Osteoblast (primary cell): Measurements from ENCODE around the gene SBF1. TPM values are rescaled to one million over a fixed set of nuclear protein-coding genes. Genes with fewer than 3 reads are reported as not detected.

ENCODE experiments used
- DNase-seq: peaks from one replicate; pipeline ENCODE4 v3.0.0; 2011; ENCODE audit warnings: low spot score, mixed read lengths; ENCODE audit not compliant: insufficient read length; ENCODE audit errors: missing footprints
- H2AFZ ChIP-seq: 2 replicates; pipeline ENCODE4 v1.6.0; 2011; ENCODE audit warnings: mild to moderate bottlenecking, low read length
- H3K27ac ChIP-seq: 2 replicates; pipeline ENCODE4 v1.5.1; 2011; ENCODE audit warnings: mild to moderate bottlenecking, low read depth, low read length, moderate library complexity
- H3K27me3 ChIP-seq: 2 replicates; pipeline ENCODE4 v1.6.0; 2012; ENCODE audit warnings: mild to moderate bottlenecking, control low read depth, inconsistent platforms, low read length, moderate library complexity; ENCODE audit not compliant: insufficient read depth
- H3K36me3 ChIP-seq: 2 replicates; pipeline ENCODE4 v1.5.1; 2011; ENCODE audit warnings: mild to moderate bottlenecking, low read length, control low read depth, moderate library complexity; ENCODE audit not compliant: insufficient read depth
- H3K4me1 ChIP-seq: 2 replicates; pipeline ENCODE4 v1.5.1; 2011; ENCODE audit warnings: mild to moderate bottlenecking, low read length, control low read depth, moderate library complexity; ENCODE audit not compliant: insufficient read depth
- H3K4me2 ChIP-seq: 2 replicates; pipeline ENCODE4 v1.6.0; 2011; ENCODE audit warnings: mild to moderate bottlenecking, low read length; ENCODE audit not compliant: insufficient read depth
- H3K4me3 ChIP-seq: fragments of 200-600 bp; sonication (generic); 3 replicates; pipeline ENCODE4 v1.5.1; 2012; ENCODE audit warnings: mild to moderate bottlenecking, low read length, inconsistent platforms; ENCODE audit not compliant: insufficient read depth
- H3K79me2 ChIP-seq: 2 replicates; pipeline ENCODE4 v1.6.0; 2012; ENCODE audit warnings: mild to moderate bottlenecking, low read length, control low read depth, inconsistent platforms; ENCODE audit not compliant: insufficient read depth
- H3K9me3 ChIP-seq: 2 replicates; pipeline ENCODE4 v1.5.1; 2011; ENCODE audit warnings: low read depth, low read length, control low read depth
- H4K20me1 ChIP-seq: 2 replicates; pipeline ENCODE4 v1.6.0; 2012; ENCODE audit warnings: mild to moderate bottlenecking, low read length, control low read depth; ENCODE audit not compliant: insufficient read depth
- CTCF ChIP-seq: IDR thresholded peaks from 2 replicates; pipeline ENCODE4 v1.5.1; 2011; ENCODE audit warnings: mild to moderate bottlenecking, low read depth, low read length, moderate library complexity; ENCODE audit errors: extremely low read depth
- total RNA-seq: library from RNA; depleted of rRNA; stranded (reverse); fragments of >200 nt; gene quantifications from 2 replicates; pipeline ENCODE4 v1.2.3, GENCODE V29; 2012

The SBF1 gene
- total RNA-seq, 1 donor = 93.0 TPM

- Histone ChIP-seq H3K36me3 (peaks cover 50% of the 10 kb centered on the region), H3K27ac (no peak overlapping the region), H3K79me2 (no peaks in the 10 kb centered on the region), H3K27me3 (no peaks in the 10 kb centered on the region), H4K20me1 (peaks cover 16% of the 10 kb centered on the region), H3K4me3 (no peak overlapping the region), H3K4me1 (peaks cover 9% of the 10 kb centered on the region), H3K9me3 (no peaks in the 10 kb centered on the region), H3K4me2 (no peak overlapping the region), H2AFZ (no peak overlapping the region)
- no peak for TF ChIP-seq CTCF
- DNase-seq = no peak
Observed at GRCh38 chr22:50445880-50446707, 28.7 kb downstream of the SBF1 start.

DNA sequence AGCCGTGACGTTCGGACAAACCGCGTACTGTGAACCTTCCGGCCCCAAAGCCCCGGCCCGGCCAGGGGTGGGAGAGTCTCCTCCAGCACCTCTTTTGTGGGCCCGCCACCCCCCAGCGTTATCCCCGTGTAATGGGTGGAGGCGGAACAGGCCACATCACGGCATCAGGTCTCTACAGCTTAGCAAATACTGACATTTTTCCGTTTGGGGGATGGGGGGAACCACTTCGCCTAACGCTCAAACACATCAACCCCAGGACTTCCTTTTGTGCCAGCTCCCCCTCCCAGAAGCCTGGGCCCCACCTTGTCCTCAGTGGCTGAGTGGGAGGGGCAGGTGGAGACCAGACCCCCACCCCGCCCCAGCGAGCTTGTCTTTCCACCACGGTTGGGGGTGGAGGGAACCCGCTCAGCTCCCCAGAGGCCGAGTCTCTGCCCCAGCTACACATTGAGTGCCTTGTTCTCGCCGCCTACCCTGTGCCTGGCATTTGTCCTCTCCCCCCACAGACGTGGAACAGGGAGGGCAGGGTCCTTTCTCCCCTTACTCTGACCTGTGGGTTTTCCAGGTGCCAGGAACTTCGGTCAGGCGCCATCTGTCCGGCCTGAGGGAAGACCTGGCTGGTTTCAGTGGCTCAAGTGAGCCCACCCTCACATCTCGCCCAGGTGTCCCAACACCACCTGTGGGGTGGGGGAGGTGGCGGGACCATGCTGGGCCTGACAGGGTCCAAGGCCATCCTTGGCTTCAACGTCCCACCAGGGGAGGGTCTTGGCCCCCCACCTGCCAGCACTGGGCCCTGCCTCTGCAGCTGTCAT lies 29.6 kb downstream of the SBF1 start:
- H3K4me3 ChIP-seq = no peak overlapping the region
- H3K36me3 ChIP-seq = peaks cover 44% of the 10 kb centered on the region
- no peak overlapping the region for H3K4me2 ChIP-seq
- H3K27me3 ChIP-seq = no peaks in the 10 kb centered on the region
- peak overlapping the region; percentile 32 for H3K27ac ChIP-seq
- H4K20me1 ChIP-seq = peaks cover 16% of the 10 kb centered on the region
- H3K4me1 ChIP-seq = peaks cover 9% of the 10 kb centered on the region
- no peak overlapping the region for H2AFZ ChIP-seq
- H3K79me2 ChIP-seq = no peaks in the 10 kb centered on the region
- TF ChIP-seq CTCF = no peak
- DNase-seq = no peak
- no peaks in the 10 kb centered on the region for H3K9me3 ChIP-seq

GRCh38 chr22:50444663-50445062 lies 30.2 kb downstream of the SBF1 start:
- peaks cover 40% of the 10 kb centered on the region for H3K36me3 ChIP-seq
- H3K9me3 ChIP-seq = no peaks in the 10 kb centered on the region
- no peak for TF ChIP-seq CTCF
- peak overlapping the region; percentile 32 for H3K27ac ChIP-seq
- no peaks in the 10 kb centered on the region for H3K79me2 ChIP-seq
- H3K4me3 ChIP-seq = no peak overlapping the region
- peaks cover 14% of the 10 kb centered on the region for H4K20me1 ChIP-seq
- no peak overlapping the region for H3K4me2 ChIP-seq
- H3K27me3 ChIP-seq = no peaks in the 10 kb centered on the region
- H3K4me1 ChIP-seq = peaks cover 9% of the 10 kb centered on the region
- no peak overlapping the region for H2AFZ ChIP-seq
- peak; percentile 99 for DNase-seq
